Memory B cell (primary cell): ENCODE results near the gene MCCC1.
A peak's percentile ranks its signal among the peaks of the same experiment; 100 is the strongest.
"Not testable (repeated sequence)": the region's sequence is repeated elsewhere in the genome, so short reads cannot be mapped to it uniquely, and the experiment has no call there.

Experiments used
- ATAC-seq: fragments of 150-1000 bp; cut with Tn5 transposase; 2 replicates; pipeline ENCODE4 v1.10.0; 2021; ENCODE audit warnings: low read depth, mild to moderate bottlenecking, moderate library complexity
- DNase-seq, 2 donors: peaks; one replicate each; pipeline ENCODE4 v3.0.0; 2022; ENCODE audit warnings: low spot score in 2 of 2
- H3K27ac Mint-ChIP-seq: one replicate; pipeline ENCODE4 v1.8.0; 2022; ENCODE audit warnings: mild to moderate bottlenecking, moderate library complexity, mixed read lengths
- H3K27me3 Mint-ChIP-seq: one replicate; pipeline ENCODE4 v1.8.0; 2022; ENCODE audit warnings: mixed read lengths
- H3K36me3 Mint-ChIP-seq: one replicate; pipeline ENCODE4 v1.8.0; 2022; ENCODE audit warnings: mild to moderate bottlenecking, mixed read lengths
- H3K4me1 Mint-ChIP-seq: one replicate; pipeline ENCODE4 v1.8.0; 2022; ENCODE audit warnings: mixed read lengths
- H3K4me3 Mint-ChIP-seq: one replicate; pipeline ENCODE4 v1.8.0; 2022; ENCODE audit warnings: mild to moderate bottlenecking, moderate library complexity, mixed read lengths
- H3K9me3 Mint-ChIP-seq: one replicate; pipeline ENCODE4 v1.8.0; 2022; ENCODE audit warnings: mixed read lengths

MCCC1 gene

DNA sequence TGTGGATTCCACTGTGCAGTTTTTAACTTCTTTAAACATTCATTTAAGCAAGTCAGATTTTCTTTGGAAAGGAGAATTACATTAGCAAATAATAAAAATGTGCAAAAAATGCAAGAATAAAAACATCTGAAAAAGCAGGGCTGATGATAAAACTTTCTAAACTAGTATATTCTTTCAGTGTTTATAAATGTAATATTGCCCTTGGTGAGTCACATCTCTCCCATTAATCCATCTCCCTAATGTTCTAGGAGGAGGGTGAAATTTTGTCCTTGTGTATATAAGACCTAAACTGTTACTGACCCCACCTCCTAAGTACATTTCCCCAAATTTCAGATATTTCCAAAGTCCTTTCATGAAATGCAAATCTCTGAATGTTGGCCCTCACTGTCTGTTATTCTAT, 90.5 kb downstream of the MCCC1 start:
- Mint-ChIP-seq H3K27ac (no peak overlapping the region), H3K36me3 (peaks cover 8% of the 10 kb centered on the region), H3K9me3 (no peaks in the 10 kb centered on the region), H3K4me3 (no peak overlapping the region), H3K4me1 (no peaks in the 10 kb centered on the region), H3K27me3 (no peaks in the 10 kb centered on the region)
- ATAC-seq (no peak), DNase-seq (no peak)

DNA sequence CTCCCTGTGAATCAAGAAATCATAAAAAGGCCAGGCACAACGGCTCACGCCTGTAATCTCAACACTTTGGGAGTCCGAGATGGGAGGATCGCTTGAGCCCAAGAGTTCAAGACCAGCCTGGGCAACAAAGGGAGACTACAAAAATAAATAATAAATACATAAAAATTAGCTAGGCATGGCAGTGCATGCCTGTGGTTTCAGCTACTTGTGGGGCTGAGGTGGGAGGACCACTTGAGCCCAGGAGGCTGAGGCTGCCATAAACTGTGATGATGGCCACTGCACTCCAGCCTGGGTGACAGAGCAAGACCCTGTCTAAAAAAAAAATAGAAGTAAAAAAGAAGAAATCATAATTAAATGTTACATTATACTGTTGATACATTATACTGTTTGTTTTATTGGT, 91.0 kb downstream of the MCCC1 start:
- H3K9me3 Mint-ChIP-seq = no peaks in the 10 kb centered on the region
- H3K4me1 Mint-ChIP-seq = no peaks in the 10 kb centered on the region
- H3K27ac Mint-ChIP-seq = no peak overlapping the region
- H3K4me3 Mint-ChIP-seq = no peak overlapping the region
- H3K27me3 Mint-ChIP-seq = no peaks in the 10 kb centered on the region
- peaks cover 8% of the 10 kb centered on the region for H3K36me3 Mint-ChIP-seq
- no peak for ATAC-seq
- DNase-seq = no peak

DNA sequence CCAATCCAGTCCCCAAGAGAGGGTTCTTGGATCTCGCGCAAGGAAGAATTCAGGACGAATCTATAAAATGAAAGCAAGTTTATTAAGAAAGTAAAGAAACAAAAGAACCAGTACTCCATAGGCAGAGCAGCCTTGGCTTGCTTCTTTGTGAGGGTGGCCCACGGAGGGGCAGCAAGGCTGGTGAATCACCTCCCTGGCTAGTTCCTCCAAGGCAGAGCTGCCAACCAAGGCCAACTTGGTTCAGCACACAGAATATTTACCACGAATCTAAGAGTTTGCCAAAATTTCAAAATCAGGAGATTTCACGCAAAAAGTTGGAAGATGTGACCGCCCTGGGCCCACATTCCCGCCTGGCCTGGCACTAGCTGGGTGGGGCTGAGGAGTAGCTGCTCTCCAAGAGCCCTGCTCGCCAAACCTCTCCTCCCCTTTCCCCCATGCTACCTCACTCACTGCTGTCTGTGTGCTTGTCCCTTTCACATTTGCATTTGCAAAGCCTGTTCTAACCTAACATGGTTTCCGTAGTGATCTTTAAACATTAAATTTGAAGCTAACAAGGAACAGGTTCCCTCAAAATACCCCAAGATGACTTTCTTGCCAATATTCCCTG, 92.8 kb downstream of the MCCC1 start:
- Mint-ChIP-seq H3K36me3 (peaks cover 2% of the 10 kb centered on the region), H3K4me3 (no peak overlapping the region), H3K4me1 (no peaks in the 10 kb centered on the region), H3K27ac (no peak overlapping the region), H3K9me3 (no peaks in the 10 kb centered on the region), H3K27me3 (no peaks in the 10 kb centered on the region)
- ATAC-seq = no peak
- DNase-seq = no peak

DNA sequence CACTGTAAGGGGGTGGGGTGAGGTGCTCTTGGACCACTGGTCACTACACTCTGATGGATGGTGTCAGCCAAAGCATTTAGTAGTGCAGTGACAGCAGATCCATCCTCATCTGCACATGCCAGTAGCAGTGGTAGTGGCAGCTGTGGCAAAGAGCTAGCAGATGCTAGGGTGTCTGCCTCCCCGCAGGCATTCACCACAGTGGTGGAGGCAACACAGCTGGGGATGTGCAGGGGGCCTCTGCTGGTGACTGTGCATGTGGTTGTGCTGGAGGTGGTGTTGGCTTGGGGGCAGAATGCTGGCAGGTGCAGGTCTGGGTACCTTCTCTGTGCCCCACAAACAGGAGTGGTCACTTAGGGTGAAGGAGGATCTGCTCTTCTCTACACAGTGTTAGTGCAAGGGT, 99.5 kb downstream of the MCCC1 start:
- no peak for ATAC-seq
- Mint-ChIP-seq H3K27ac (no peak overlapping the region), H3K27me3 (no peaks in the 10 kb centered on the region)

DNA sequence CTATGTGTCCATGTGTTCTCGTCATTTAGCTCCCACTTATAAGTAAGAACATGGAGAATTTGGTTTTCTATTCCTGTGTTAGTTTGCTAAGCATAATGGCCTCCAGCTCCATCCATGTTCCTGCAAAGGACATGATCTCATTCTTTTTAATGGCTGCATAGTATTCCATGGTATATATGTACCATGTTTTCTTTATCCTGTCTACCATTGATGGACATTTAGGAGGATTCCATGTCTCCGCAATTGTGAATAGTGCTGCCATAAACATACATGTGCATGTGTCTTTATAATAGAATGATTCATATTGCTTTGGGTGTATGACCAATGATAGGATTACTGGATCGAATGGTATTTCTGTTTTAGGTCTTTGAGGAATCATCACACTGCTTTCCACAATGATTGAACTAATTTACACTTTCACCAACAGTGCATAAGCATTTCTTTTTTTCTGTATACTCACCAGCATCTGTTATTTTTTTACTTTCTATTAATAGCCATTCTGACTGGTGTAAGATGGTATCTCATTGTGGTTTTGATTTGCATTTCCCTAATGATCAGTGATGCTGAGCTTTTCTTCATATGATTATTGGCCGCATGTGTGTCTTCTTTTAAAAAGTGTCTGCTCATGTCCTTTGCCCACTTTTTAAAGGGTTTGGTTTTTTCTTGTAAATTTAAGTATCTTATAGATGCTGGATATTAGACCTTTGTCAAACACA, 105.7 kb downstream of the MCCC1 start:
- H3K27me3 Mint-ChIP-seq, H3K27ac Mint-ChIP-seq, H3K36me3 Mint-ChIP-seq, H3K9me3 Mint-ChIP-seq: not testable (repeated sequence)
- H3K4me1 Mint-ChIP-seq = peaks cover 11% of the 10 kb centered on the region
- DNase-seq (peak in 1 of 2 donors; percentile 16), ATAC-seq (peak; percentile 80)
- peak overlapping the region; percentile 2 for H3K4me3 Mint-ChIP-seq

More for the DNA sequence above, 99.5 kb downstream of the MCCC1 start:
- DNase-seq = no peak
- no peak overlapping the region for H3K4me3 Mint-ChIP-seq
- no peaks in the 10 kb centered on the region for H3K36me3 Mint-ChIP-seq
- peaks cover 2% of the 10 kb centered on the region for H3K9me3 Mint-ChIP-seq
- H3K4me1 Mint-ChIP-seq = no peaks in the 10 kb centered on the region

DNA sequence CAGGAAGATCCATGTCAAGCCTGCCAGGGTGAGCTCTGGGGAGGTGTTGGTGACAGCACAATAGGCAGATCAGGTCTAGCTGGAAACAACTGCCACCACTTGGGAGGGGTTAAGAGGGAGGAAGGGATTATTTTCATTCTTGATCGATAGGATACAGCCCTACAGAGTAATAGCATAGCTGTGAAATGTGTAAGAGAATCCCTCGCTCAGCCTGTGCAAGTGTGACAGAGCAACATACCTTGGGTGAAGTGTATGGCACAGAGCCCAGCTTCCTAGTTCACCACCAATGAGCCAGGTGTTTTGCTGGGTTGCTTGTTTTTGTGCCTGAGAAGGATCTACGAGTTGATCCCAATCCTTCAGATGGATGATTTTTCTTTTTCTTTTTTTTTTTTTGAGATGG, 109.7 kb downstream of the MCCC1 start:
- no peaks in the 10 kb centered on the region for H3K27me3 Mint-ChIP-seq
- H3K9me3 Mint-ChIP-seq = no peaks in the 10 kb centered on the region
- DNase-seq (no peak), ATAC-seq (no peak)
- H3K36me3 Mint-ChIP-seq = no peaks in the 10 kb centered on the region
- no peak overlapping the region for H3K27ac Mint-ChIP-seq
- no peak overlapping the region for H3K4me3 Mint-ChIP-seq
- H3K4me1 Mint-ChIP-seq = peaks cover 11% of the 10 kb centered on the region

DNA sequence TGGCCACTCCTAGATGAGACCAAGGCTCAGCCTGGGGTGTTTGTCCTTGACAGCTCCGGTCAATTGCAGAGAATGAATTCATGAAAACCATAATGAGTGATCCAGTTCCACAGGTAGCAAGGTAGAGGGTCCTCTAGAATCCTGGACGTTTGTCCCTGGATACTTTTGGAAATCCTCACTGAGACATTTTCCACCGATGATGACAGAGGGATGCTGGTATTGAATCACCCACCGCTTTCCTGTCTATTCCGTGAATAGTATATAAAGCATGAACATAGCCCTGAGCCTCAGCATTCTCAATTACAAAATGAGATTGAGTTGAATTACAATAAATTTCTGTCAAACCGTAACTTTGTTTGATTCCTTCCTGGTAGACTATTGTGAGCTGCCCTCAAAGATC, 113.3 kb downstream of the MCCC1 start:
- no peaks in the 10 kb centered on the region for H3K27me3 Mint-ChIP-seq
- H3K36me3 Mint-ChIP-seq = no peaks in the 10 kb centered on the region
- H3K9me3 Mint-ChIP-seq = no peaks in the 10 kb centered on the region
- ATAC-seq = no peak
- DNase-seq = no peak
- no peak overlapping the region for H3K4me3 Mint-ChIP-seq
- H3K4me1 Mint-ChIP-seq = peaks cover 5% of the 10 kb centered on the region
- H3K27ac Mint-ChIP-seq = no peak overlapping the region

DNA sequence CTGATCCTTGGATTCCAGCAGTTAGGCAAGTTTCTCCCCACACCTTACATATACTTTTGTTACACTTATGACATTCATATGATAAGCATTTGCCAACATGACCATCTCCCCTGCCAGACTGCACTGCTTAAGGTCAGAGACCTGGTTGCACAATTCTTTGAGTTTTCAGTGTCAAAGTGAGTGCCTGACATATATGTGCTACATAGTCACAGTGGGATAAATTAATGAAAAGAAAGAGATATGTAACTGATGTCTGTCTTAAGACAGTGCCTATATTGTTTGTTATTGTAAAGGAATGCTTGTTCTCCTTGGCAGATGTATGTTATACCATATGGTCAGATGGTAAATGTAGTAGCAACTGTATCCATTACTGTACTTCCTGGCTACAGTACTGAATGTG, 115.4 kb downstream of the MCCC1 start:
- DNase-seq (no peak), ATAC-seq (no peak)
- Mint-ChIP-seq H3K27me3 (no peaks in the 10 kb centered on the region), H3K27ac (no peak overlapping the region), H3K36me3 (no peaks in the 10 kb centered on the region), H3K4me1 (peaks cover 12% of the 10 kb centered on the region), H3K9me3 (no peaks in the 10 kb centered on the region), H3K4me3 (no peak overlapping the region)

DNA sequence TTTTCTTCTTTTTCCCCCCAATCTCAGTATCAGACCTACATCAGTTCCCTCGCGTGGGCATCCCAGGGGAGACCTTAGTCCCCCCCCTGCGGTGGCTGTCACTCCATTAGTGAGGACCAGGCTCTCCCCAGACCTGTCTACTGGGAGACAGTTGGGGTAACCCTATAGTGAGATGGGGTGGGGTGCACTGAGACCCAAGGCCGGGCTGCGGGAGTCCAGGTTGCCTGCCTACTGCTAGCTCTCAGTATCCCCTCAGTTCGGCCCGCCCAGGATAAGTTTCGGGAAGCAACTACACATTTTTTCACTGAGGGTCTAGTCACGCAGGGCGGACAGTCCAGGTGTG, 118.3 kb downstream of the MCCC1 start:
- DNase-seq = no peak
- peak; percentile 7 for ATAC-seq
- Mint-ChIP-seq H3K4me3 (peak overlapping the region; percentile 83), H3K9me3 (no peaks in the 10 kb centered on the region), H3K27me3 (no peaks in the 10 kb centered on the region), H3K36me3 (no peaks in the 10 kb centered on the region), H3K4me1 (peaks cover 22% of the 10 kb centered on the region), H3K27ac (peak overlapping the region; percentile 89)

DNA sequence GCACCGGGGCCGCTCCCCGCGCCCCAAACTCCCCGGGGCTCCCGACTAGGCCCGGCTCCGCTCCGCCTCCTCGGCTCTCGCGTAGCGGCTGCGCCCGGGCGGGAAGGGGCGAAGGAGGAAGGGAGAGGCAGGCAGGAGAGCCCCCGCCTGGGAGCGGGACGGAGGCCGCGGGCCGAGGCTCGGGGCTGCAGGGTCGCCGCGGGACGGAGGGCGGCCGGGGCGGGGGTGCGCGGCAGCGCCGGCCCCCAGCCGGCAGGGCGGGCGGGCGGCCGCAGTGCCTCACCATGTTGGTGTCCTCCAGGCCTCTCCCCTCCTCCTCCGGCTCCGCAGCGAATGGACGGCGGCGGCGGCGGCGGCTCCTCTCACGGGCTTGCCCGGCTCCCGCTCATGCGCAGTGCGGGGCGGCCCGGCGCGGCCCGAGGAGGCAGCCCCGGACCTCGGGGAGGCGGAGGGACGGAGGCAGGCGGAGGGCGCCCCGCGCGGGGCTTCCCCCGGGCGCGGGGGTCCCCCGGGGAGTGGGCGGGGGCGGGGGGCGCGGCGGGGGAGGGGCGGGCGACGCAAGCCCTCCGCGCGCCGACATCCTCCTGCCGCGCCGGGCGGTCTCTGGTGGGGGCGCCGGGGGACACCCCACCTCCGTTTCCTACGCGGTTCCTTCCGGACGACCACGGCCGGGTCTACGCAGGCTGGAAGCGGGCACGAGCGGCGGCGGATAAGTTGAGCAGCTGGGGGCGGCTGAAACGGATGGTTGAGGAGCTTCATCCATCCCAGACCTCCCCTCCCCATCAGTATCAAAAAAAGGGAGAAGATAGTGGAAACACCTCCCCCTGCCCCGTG, 118.9 kb downstream of the MCCC1 start, which contains the start of gene DCUN1D1:
Gene DCUN1D1 (minus strand): TSS at position 335 of the 834 bp plus-strand sequence. CDS start 49 bp downstream, at position 286.
- peak within 1 kb of the TSS; percentile 89 for H3K27ac Mint-ChIP-seq
- peak within 1 kb of the TSS; percentile 95 for H3K4me3 Mint-ChIP-seq
- H3K9me3 Mint-ChIP-seq = no peaks in the 10 kb centered on the region
- no peaks in the 10 kb centered on the region for H3K27me3 Mint-ChIP-seq
- peaks cover 22% of the 10 kb centered on the region for H3K4me1 Mint-ChIP-seq
- peak; percentile 90 for ATAC-seq
- H3K36me3 Mint-ChIP-seq = no peaks in the 10 kb centered on the region
- peak; percentile 88 to 92 for DNase-seq

DNA sequence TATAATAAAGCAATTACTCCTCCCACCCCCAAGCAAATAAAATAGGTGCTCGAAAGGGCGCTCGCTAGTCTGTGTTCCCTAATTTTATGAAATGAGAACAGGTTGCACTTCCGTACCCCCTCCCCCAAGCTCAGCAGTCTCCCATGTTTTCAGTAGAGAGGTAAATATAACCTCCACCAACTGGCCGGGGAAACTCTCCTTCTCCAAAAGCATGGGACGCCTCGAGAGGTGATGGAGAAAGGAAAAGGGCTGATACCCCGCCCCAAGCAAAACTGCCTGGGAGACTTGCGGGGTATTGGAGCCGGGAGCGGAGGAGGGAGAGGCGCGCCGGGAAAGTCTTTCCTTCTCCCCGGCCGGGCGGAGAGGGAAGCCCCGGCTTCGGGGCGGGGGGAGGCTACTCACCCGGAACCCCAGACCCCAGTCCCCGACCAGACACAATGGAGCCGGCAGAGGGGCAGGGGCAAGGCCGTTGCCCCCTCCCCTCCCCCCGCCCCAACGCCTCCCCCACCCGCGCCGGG, 119.6 kb downstream of the MCCC1 start:
- peak overlapping the region; percentile 85 for H3K27ac Mint-ChIP-seq
- H3K27me3 Mint-ChIP-seq = no peaks in the 10 kb centered on the region
- peaks cover 22% of the 10 kb centered on the region for H3K4me1 Mint-ChIP-seq
- no peaks in the 10 kb centered on the region for H3K36me3 Mint-ChIP-seq
- ATAC-seq (no peak), DNase-seq (peak; percentile 23 to 25)
- H3K9me3 Mint-ChIP-seq = no peaks in the 10 kb centered on the region
- H3K4me3 Mint-ChIP-seq = peak overlapping the region; percentile 95

DNA sequence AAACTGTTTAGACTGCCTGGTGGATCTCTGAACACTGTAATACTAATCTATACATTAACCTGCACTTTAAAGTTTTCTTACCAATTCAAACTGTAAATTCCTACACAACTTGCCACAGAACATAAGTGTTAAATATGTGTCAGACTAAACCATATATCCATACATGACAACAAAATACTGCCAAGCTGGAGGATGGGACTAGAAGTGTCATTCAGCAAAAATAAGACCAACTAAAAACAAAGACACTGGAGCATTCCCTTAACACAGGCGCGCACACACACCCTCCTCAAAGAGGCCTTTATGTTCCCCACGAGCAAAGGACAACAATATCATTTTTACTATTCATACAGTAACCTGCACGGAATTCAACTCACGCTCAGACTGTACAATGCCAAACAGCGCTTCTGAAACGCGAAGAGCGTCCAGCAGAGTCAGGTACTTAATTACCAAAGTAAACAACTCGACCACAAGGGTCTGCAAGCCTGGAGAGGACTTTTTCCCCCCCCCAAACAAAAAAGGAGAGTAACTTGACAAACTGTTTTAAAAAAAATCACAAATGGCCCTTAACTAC, 120.1 kb downstream of the MCCC1 start:
- Mint-ChIP-seq H3K4me1 (peaks cover 22% of the 10 kb centered on the region), H3K9me3 (no peaks in the 10 kb centered on the region), H3K27me3 (no peaks in the 10 kb centered on the region), H3K4me3 (peak overlapping the region; percentile 95), H3K36me3 (no peaks in the 10 kb centered on the region), H3K27ac (peak overlapping the region; percentile 85)
- no peak for DNase-seq
- no peak for ATAC-seq

DNA sequence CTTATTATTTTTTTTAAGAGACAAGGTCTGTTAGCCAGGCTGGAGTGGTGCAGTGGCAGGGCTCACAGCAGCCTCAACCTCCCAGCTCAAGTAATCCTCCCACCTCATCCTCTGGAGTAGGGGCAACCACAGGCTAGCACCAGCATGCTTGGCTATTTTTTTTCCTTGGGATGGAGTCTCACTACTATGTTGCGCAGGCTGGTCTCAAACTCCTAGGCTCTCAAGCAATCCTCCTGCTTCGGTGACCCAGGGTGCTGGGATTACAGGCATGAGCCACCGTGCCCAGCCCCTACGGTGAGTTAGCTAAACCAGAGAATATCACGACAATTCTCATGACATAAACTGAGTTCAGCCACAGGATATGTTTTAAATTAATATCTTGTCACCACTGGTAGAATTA, 120.9 kb downstream of the MCCC1 start:
- Mint-ChIP-seq H3K36me3 (no peaks in the 10 kb centered on the region), H3K27me3 (no peaks in the 10 kb centered on the region), H3K27ac (no peak overlapping the region), H3K4me1 (peaks cover 22% of the 10 kb centered on the region), H3K4me3 (no peak overlapping the region), H3K9me3 (no peaks in the 10 kb centered on the region)
- ATAC-seq = no peak
- DNase-seq = no peak

DNA sequence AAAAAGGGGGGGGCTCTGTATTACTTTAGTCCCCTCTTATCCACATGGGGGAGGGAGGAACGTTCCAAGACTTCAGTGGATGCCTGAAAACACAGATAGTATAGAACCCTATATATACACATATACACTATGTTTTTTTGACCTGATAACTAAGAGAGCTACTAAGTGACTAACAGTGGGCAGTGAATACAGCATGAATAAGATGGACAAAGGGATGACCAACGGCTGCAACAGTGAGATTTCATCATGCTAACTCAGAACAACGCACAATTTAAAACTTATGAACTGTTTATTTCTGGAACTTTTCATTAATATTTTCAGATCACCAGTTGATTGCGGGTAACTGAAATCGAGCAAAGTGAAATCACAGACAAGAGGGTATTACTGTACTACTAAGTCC, 126.2 kb downstream of the MCCC1 start:
- Mint-ChIP-seq H3K27ac (no peak overlapping the region), H3K4me3 (no peak overlapping the region), H3K9me3 (no peaks in the 10 kb centered on the region), H3K36me3 (peaks cover 5% of the 10 kb centered on the region), H3K4me1 (peaks cover 28% of the 10 kb centered on the region), H3K27me3 (no peaks in the 10 kb centered on the region)
- DNase-seq = no peak
- no peak for ATAC-seq
